ENCODE data around the gene NR5A1.

- TF ChIP-seq SUZ12 (IDR thresholded peaks at IDR 0.05; ENCODE audit: extremely low read depth, insufficient read depth, insufficient read length), result no peak
- TF ChIP-seq ZNF274 (IDR thresholded peaks at IDR 0.05; ENCODE audit: low read depth, low read length), result no peak
- TF ChIP-seq YY1 (IDR thresholded peaks at IDR 0.05; ENCODE audit: insufficient read depth, insufficient read length), result no peak
These were observed 766 bp downstream of the NR5A1 start for GRCh38 chr9:124506433-124506832.

Measured in NT2/D1 (cell line).